B cell (primary cell): ENCODE results near the gene DOP1B.
"Not testable (repeated sequence)": the region's sequence is repeated elsewhere in the genome, so short reads cannot be mapped to it uniquely, and the experiment has no call there.

Experiments used
- CTCF ChIP-seq: fragments of 200-600 bp; IDR thresholded peaks from one replicate; pipeline ENCODE4 v1.8.0; 2022; ENCODE audit warnings: antibody characterized with exemption, mild to moderate bottlenecking
- EZH2 ChIP-seq: IDR thresholded peaks from 2 replicates; pipeline ENCODE4 v1.6.1; 2012; ENCODE audit warnings: borderline replicate concordance, low read depth, mild to moderate bottlenecking, moderate library complexity, low read length; ENCODE audit not compliant: insufficient read depth, poor library complexity, severe bottlenecking

GRCh38 chr21:36199575-36199974, 43.0 kb downstream of the DOP1B start:
- TF ChIP-seq CTCF, EZH2: not testable (repeated sequence)
